NCI-H1436 (cell line): ENCODE measurements around the gene PADI4.
A peak's percentile ranks its signal among the peaks of the same experiment; 100 is the strongest.
"Not testable (repeated sequence)": the region's sequence is repeated elsewhere in the genome, so short reads cannot be mapped to it uniquely, and the experiment has no call there.

ENCODE experiments used
- DNase-seq: peaks from one replicate; lab custom pipeline; 2025; lab: John Stamatoyannopoulos, UW

The PADI4 gene

DNA sequence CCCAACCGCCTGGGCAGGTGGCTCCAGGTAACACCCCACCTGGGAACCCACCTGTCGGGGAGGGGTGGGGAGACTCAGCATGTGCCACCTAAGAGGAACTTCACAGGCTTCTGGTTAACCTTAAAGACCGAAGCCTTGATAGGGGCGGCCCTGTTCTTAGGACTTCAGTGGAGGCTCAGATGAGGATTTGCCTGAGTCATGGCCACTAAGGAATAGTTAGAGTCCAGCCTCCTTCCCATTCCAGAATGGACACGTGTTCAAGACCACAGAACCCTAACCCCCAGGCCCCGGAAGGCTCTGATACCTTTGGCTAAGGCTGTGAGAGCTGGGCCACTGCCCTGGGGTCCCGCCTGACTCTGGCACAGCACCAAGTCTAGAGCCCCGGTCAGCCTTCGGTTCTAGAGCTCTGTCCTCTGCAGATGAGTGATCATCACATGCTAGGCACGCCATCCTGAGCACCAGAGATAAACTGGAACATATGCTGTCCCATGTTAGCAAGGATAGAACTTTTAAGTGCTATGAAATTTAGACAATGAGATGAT is 84.3 kb downstream of the PADI4 start:
- DNase-seq: no peak

DNA sequence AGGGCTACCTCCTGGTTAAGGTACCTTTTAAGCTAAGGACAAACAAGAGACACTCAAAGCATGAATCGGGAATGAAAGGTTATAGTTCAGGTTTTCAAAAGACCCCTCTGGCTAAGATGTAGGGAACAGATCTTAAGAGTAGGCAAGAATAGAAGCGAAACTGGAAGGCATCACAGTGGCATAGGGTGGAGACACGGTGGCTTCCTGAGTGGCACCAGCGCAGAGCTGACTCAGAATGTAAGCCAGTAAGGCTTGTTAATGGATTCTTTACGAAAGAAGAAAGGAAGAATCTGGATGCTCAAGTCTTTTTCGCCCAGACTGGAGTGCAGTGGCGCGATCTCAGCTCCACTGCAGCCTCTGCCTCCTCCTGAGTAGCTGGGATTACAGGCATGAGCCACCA is 85.2 kb downstream of the PADI4 start:
- no peak for DNase-seq

DNA sequence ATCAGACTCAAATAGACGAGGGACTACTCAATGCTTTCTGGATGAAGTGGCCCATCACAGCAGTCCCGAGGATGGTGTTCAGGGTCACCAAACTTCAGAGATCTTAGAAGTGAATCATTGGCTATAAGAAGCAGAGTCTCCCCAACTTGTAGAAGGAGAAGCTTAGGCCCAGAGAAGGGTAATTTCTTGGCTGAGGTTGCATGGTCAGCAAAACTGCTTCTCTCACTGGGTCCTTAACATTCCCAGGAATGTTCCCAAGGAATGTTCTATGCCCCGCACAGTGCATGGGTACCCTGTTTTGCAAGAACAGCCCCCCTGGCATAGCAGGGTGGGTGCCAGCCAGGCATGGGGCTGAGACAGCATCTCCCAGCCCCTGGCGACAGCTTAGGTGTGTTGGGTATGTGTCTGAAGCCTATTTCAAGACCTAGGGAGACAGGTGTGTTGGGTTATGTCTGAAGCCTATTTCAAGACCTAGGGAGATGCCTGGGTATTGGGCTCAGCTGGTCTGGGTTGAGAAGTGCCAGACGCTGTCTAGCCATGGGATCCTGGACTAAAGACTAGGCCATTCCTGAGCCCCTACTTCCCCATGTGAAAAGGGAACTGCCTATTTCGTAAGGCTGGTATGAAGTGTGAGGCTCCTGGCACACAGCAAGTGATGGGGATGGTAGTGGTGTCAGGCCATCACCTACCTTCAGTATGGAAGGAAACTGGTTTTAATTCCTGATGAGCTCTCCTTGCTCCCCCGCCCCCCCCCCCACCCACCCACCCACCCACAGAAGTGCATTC is 90.1 kb downstream of the PADI4 start:
- no peak for DNase-seq

DNA sequence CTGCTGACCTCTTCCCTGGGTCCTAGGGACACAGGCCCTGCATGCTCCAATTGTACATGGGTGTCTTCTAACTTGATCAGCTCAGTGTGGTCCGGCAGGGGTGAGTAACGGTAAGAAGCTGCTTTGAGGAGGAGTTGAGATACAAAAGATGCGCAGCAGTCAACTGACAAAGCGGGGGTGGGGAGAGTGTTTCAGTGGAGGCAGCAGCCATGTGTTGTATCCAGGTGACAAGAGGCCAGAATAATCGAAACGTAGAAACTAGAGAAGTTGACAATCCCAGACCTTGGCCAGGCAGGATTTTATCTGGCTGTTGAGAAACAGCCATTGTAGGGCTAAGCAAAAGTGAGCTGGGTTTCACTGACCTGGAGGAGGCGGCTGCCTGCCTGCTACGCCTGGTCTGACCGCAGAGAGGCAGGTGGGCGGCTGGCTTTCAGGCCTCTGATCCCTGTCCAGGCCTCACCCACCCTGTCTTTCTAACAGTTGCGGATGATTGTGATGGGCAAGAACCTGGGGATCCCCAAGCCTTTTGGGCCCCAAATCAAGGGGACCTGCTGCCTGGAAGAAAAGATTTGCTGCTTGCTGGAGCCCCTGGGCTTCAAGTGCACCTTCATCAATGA is 92.8 kb downstream of the PADI4 start:
- DNase-seq: no peak

DNA sequence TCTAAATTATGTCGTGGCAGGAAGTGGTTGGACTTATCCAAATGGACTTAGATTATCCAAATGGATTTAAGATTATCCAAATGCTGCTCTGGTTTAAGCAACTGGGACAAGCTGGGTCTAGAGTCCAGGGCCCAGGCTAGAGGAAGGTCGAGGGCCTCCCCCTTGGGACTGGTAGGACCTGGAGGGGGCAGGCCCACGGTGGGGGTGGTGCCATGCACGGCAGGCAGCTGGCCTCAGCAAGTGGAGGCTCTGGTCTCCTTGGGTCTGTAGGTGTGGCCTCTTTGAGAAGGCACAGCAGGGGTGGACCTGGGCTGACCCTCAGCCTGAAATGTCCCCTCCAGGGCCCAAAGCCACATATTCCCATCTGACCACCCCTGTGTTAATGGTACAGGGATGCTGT is 93.8 kb downstream of the PADI4 start:
- DNase-seq: no peak

DNA sequence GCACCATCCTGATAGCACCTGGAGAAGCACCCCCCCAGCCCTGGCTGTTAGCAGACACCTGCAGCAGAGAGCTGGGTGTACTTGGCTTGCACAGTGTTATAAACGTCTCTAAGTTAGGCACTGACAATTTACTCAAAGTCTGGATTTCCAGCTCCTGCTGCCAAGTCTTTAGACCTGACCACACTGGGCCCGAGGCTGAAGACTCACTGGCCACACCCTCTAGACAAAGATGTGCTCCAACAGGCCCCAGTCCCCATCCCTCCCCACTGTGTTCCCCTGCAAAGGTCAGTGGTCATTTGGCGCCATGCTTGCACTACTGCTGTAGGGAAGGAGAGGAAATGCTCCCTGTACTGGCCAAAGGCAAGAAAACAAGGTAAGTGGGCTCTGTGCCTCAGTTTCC is 95.1 kb downstream of the PADI4 start:
- no peak for DNase-seq

DNA sequence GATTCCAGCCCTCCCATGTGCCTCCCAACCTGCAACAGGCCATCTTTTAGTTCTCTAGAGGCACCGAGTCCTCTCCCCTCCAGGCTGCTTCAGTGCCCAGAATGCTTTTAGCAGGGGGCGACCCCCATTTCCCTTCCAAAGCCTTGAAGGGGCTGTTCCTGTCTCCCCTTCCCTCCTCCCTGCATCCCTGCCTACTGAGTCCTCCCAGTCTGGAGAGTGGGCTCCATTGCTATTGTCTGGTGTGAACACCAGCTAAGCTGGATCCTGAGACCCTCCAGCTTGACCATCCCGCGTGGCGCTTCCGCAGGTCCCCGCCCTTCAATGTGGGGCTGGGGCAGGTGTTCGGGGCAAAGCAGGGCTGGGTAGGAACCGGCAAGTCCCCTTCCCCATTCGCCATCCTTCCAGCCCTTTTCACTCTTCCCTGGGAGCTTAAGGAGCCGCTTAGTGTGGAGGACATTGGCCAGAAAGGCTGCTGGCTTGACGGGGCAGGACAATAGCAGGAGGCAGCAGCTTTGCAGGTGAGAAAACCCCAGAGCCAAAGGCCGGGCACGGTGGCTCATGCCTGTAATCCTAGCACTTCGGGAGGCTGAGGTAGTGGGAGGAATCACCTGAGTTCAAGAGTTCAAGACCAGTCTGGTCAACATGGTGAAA is 96.2 kb downstream of the PADI4 start:
- DNase-seq: no peak

DNA sequence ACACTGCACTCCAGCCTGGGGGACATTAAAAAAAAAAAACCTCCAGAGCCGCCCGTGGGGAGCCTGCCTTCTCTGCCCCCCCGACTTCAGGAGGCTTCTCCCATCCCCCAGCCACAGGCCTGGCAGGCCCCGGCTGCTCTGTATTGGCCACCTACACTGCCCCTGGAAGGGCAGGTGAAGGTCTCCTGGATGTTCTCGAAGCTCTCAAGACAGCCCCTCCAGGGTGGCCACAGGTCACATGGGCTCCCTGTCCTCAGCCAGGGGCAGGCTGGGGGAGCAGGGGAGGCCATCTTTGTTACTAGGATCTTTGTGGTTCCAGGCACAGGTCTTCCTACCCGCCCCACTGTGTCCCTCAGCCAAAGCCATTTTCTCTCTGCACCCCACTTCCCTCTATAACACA is 96.8 kb downstream of the PADI4 start:
- no peak for DNase-seq

DNA sequence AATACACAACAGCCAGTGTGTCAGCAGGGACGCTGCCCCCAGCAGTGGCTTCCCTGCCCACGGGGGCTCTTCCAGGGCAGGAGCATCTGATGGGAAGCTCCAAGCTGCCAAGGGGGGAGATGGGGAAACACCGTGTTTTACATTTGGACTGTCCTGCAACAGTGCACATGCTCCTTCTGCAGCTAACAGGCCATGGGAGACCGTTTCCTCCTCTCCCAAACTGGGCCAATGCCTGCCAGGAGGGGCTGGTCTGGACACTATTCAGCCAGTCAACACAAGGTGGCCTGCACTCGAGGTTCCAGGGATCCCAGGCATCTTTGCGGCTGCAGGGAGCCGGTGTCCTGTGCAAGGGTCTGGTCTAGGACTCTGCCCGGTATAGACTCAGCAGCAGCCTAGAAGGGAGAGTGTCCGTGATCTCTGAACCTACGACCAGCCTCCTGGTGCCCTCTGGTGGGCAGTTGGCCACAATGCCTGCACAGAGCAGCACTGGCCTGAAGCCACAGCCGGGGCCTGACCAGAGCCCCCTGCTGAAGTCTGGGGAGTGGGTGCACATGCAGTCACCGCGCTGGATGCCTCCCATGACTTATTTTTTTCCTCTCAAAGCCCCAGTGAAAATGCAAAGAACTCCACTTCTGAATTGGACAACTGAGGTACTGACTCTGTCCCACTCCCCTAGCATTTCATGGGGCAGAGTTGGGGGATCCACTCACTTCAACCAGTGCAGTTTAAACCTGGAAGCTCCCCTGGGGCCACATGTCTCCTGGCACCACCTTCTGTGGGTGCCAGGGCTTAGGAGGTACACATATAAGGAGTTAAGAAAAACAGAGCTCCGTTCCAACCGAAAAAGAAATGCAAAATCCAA is 98.1 kb downstream of the PADI4 start:
- DNase-seq: peak; percentile 12

DNA sequence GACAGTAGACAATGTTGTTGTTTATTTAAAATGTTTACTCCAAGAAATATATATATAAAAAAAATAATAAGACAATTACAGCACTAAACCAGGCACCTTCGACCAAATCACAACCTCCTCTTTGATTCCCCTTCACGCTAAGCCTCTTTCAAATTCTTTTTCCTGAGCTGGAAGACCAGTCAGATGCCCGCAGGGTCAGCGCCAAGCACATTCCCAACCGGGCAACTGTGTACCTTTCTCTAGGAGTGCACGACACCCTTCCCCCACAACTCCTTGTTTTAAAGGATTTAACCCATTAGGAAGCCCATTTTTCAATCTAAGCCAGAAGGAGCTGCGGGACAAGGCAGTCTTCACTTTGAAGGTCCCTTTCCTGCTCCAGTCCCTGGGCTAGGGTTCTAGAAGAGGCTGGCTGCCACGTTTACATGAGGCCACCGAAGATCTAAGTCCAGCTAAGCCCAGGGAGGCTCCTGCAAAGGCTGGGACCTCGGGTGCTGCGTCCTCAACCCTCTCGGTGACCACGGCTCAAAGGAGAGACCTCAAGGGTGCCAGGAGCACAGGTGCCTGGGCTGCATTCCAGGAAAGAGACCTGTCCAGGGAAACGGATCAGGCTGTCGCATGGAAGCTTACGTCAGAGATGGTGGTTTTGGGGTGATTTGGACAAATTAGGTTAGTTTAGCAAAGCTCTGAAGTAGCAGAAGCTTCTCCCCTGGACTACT is 98.9 kb downstream of the PADI4 start:
- DNase-seq: not testable (repeated sequence)

DNA sequence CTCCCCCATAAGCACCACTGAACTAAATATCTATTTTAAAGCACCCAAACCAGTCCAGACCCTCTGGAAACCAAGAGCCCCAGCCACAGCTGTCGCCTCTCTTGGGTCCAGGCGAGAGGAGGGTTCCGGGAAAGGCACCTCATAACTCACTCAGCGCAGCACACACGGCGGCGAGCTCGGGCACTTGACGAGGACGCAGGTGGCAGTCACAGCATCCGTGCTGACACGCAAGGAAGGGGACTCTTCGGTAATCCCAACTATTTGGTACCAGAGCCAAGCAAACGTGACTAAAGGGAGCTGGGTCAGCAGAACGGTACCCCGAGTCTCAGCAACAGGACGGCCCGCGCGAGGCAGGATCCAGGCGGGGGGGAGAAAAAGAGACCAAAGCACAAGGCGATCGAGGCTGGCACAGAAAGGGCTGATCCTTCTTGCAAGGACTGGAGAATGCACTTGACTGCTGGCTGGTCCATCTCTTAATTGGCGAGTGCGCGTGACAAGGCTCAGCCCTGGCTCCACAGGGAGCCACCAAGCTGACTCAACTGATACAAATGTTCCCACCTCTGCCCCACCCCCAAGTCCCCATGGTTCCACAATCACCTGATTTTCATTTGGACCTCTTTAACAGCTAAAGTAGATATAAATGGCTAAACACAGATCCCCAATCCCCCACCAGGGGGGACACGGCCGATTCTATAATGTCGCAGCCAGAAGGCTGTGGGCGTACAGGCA is 100.0 kb downstream of the PADI4 start:
- DNase-seq: not testable (repeated sequence)

DNA sequence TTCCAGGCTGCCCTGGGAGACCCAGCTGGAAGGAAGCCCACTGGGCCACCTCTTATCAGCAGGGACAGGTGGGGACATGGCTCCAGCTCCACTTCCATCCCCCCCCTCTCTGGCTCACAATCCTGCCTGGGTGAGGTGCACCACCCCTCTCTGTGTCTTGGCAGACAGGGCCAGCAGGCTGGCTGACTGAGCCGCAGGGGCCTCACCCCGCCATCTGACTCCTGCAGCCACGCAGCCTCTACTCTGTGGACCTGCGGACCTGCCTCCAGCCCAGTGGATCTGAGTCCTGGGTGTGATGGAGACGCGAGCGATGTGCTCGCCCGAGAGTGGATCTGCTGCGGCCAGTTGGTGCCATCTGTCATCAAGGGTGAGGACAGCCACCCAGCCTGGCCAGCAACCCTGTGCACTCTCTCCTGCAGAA is 101.4 kb downstream of the PADI4 start:
- DNase-seq: no peak

DNA sequence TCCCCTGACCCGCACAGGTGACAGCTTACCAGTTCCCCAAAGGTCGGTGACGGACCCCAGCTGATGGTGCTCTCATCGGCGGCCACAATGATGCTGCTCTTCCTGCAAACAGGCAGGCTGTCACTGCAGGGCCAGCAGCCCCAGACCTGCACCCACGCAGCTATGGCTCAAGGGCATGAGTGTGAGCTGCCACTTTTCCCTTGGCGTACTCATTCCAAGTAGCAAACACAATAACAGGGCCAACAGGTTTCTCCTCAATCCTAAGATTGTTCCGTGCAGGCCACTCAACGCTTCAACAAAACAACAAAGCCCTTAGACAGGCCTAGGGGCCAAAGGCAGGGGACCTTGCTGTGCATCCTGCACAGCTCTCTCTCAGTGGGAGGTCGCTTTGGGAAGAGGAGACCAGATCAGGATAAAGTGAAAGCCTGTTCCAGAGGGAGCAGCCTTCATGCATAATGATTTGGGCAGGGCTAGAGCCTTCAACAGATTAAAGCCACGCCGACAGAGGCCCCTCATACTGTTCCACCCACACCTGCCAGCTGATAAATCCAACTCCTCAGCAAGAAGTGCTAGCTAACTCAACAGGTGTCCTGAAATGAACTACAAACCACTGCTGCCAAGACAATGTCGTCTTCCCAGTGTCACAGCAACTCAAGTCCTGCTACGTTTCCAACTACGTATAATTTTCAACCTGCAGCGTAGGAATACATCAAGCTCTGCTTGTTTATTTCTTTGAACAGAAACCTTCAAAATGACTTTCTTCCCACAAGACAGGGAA is 104.3 kb downstream of the PADI4 start:
- DNase-seq: no peak
